Measurements from ENCODE around the gene PDZRN4.

GRCh38 chr12:41225179-41225578 lies 37.1 kb downstream of the PDZRN4 start:
- TF ChIP-seq YY1 (IDR thresholded peaks at IDR 0.05; ENCODE audit: insufficient read depth, insufficient read length) (no peak), SUZ12 (IDR thresholded peaks at IDR 0.05; ENCODE audit: extremely low read depth, insufficient read depth, insufficient read length) (no peak)
